GM12864 (cell line): ENCODE measurements around the gene FOS.

Experiments
- DNase-seq: peaks from one replicate; pipeline ENCODE4 v3.0.0-alpha.2; 2011; ENCODE audit warnings: low read depth
- H3K4me3 ChIP-seq: 2 replicates; pipeline ENCODE4 v1.5.1; 2011; ENCODE audit warnings: mild to moderate bottlenecking, low read depth, low read length, control low read depth
- CTCF ChIP-seq: IDR thresholded peaks from 2 replicates; pipeline ENCODE4 v1.5.1; 2011; ENCODE audit warnings: low read depth, mild to moderate bottlenecking, moderate library complexity, low read length, control low read depth, inconsistent platforms; ENCODE audit errors: missing control alignments

Gene FOS

GRCh38 chr14:75244121-75244520 lies 34.5 kb upstream of the FOS start:
- no peak for DNase-seq
- no peak overlapping the region for H3K4me3 ChIP-seq
- no peak for TF ChIP-seq CTCF

- DNase-seq, result no peak
- no peak overlapping the region for H3K4me3 ChIP-seq
- no peak for TF ChIP-seq CTCF
Observed at GRCh38 chr14:75246546-75247285, 31.9 kb upstream of the FOS start.

GRCh38 chr14:75247286-75247922 lies 31.2 kb upstream of the FOS start:
- TF ChIP-seq CTCF, result no peak
- peak; percentile 61 for DNase-seq

GRCh38 chr14:75247939-75248338 lies 30.7 kb upstream of the FOS start:
- no peak for TF ChIP-seq CTCF
- no peak for DNase-seq
- no peak overlapping the region for H3K4me3 ChIP-seq

More at GRCh38 chr14:75247286-75247922, 31.2 kb upstream of the FOS start:
- no peak overlapping the region for H3K4me3 ChIP-seq

- no peak for TF ChIP-seq CTCF
- peak; percentile 96 for DNase-seq
Observed at GRCh38 chr14:75249251-75249957, 29.2 kb upstream of the FOS start.

GRCh38 chr14:75249958-75250336 lies 28.7 kb upstream of the FOS start:
- H3K4me3 ChIP-seq, result no peak overlapping the region
- TF ChIP-seq CTCF, result no peak
- DNase-seq, result no peak

More at GRCh38 chr14:75249251-75249957, 29.2 kb upstream of the FOS start:
- H3K4me3 ChIP-seq, result no peak overlapping the region
